Stimulated activated naive CD4-positive, alpha-beta T cell treated with Interleukin-2 at 50 U/mL for 16 hours (primary cell): Measurements from ENCODE around the gene PDLIM5.

Experiments used
- DNase-seq: peaks from one replicate; lab custom pipeline; 2025; lab: John Stamatoyannopoulos, UW

PDLIM5 gene

GRCh38 chr4:94559351-94559806 lies 107.6 kb downstream of the PDLIM5 start:
- DNase-seq: no peak

DNA sequence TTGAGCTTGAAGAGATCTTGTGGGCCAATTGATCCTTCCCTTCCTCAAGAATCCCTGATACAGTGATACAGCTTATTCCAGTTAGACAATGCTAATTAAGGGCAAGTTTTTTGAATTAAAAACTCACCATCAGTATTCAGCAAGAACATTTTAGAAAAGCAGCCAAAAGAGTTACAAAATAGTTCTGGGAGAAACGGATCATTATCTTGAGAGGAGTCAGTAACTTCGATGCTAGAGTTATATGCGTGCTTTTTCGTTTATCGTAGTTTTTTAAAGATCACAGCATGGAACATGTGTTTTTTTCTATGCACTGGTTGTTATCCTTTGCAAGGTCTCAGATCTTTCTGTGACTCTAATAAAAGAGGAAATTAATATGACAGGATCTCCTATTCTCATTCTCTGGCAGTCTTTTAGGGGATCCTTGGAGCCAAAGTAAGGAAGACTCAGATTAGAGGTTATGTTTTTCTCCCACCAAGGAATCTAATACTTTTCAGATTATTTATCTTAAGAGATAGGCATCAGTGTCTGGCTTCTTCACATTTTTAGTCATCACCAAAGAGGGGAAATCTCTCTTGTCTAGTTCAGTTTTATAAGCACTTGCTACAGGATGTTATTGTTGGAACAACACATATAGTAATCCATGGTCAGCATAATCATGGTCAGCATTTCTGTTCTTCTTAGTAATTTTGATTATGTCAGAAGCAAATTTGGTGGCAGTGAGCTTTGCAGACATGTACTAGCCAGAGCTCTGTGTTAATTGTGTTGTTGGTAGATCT lies 109.7 kb downstream of the PDLIM5 start:
- DNase-seq: no peak

GRCh38 chr4:94562285-94562684 lies 110.5 kb downstream of the PDLIM5 start:
- no peak for DNase-seq

GRCh38 chr4:94564252-94564651 lies 112.5 kb downstream of the PDLIM5 start:
- DNase-seq: no peak

GRCh38 chr4:94566420-94566819 lies 114.7 kb downstream of the PDLIM5 start:
- no peak for DNase-seq

- no peak for DNase-seq
Observed at GRCh38 chr4:94567811-94568210, 116.1 kb downstream of the PDLIM5 start.

DNA sequence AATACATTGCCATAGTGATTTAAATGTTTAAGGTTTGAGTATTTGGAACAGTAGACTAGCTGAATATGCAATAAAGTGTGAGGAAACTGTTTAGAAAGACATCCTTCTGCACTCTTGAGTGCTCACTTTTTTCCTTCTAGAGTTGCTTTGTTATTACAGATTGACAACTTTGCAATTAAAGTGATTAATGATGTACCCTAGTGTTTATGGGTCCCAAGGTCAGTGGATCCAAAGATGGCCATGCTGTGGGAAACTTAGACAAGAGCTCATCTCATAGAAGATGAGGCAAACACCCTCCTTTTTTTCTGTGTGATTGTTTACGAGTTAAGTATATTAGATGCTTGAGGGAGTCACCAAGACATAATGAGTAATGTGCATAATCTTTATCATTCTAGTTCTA lies 118.8 kb downstream of the PDLIM5 start:
- DNase-seq: no peak

- DNase-seq: no peak
Observed at GRCh38 chr4:94571298-94571697, 119.6 kb downstream of the PDLIM5 start.

DNA sequence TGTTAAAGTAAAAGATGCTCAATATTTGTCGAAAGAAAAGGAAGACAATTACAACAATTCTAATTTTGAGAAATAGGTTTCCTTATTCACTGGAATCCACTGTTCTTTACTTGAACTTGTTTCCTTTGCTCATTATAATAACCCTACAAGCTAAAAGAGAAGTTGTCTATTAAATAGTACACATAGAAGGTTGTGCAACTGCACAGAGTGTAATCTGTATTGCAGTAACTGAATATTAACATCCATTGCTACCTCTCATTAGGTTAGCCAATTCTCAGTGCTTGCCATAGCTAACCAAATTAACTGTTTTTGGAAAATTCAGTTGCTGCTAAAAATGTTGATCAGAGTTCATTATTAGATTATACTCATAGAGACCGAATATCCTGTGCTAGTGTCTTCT lies 120.0 kb downstream of the PDLIM5 start:
- no peak for DNase-seq

GRCh38 chr4:94574050-94574449 lies 122.3 kb downstream of the PDLIM5 start:
- DNase-seq: no peak

DNA sequence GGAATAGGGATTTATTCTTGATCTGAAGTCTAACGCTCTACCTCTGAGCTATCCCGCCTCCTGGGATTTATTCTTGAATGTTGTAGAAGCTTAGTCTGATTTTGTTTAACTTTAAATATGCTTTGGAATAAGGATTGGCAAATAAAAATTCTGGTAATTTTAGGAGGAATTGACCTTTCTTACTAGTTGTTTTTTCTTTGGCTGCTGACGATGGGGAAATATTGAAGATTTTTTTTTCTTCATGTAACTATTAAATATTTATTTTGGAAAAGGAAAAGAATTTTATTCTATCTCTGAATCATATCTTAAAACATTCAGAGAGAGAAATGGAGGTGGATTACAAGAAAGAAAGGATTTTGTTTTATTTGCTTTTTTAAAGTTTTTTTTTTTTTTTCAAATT lies 122.9 kb downstream of the PDLIM5 start:
- DNase-seq: no peak

GRCh38 chr4:94575652-94576051 lies 123.9 kb downstream of the PDLIM5 start:
- DNase-seq: no peak

DNA sequence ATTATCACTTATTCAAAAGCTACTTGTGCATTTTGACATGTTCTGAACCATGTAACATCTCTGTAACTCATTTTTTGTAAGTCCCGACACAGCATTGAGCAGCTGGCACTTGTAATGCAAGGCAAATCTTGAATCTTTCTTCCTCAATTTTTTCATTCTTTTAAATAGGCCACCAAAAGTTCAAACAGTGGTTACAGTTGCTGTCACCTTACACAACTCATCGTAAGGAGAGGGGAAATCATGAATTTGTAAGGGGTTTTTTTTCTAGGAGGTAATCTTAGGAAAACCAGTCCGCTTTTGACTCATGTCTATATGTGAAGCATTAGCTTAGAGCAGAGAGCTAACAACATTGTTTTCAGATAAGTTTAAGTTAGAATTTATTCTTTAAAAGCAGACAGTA lies 124.5 kb downstream of the PDLIM5 start:
- no peak for DNase-seq

GRCh38 chr4:94577136-94577535 lies 125.4 kb downstream of the PDLIM5 start:
- no peak for DNase-seq

DNA sequence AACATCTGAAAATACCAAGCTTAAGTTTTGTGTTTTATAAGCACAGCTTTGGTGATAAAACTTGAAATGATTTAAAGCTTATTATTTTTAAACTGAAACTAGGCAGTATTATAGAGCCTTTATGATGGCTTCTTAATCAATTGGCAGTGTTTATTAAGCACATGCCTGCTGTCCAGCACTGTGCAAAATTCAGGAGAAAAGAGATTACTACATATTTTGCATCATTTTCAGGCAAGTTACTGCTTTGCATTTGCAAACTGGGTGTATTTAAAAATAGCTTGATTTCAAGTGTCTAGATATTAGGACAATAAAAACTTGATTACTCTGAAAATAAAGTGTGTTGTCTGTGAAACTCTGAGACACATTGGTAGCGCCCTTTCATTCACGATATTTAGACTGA lies 126.5 kb downstream of the PDLIM5 start:
- DNase-seq: no peak

DNA sequence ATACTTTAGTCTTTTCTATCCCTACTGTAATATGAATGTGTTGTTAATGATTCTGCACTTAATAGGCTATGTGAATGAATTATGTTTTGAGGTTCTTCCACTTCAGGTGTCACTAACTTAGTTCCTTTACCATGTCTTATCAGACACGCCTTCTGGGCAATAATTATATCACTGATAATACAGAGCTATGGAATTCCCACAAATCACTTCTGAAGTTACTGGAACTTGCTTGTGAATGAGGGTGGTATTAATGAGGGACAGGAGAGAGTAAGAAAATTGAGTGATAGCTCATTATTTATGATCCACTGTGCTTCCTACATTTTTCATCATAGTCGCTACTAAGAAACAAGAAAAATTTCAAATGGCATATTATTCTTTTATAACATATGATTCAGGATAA lies 130.0 kb downstream of the PDLIM5 start:
- no peak for DNase-seq

GRCh38 chr4:94582517-94582916 lies 130.8 kb downstream of the PDLIM5 start:
- DNase-seq: no peak

DNA sequence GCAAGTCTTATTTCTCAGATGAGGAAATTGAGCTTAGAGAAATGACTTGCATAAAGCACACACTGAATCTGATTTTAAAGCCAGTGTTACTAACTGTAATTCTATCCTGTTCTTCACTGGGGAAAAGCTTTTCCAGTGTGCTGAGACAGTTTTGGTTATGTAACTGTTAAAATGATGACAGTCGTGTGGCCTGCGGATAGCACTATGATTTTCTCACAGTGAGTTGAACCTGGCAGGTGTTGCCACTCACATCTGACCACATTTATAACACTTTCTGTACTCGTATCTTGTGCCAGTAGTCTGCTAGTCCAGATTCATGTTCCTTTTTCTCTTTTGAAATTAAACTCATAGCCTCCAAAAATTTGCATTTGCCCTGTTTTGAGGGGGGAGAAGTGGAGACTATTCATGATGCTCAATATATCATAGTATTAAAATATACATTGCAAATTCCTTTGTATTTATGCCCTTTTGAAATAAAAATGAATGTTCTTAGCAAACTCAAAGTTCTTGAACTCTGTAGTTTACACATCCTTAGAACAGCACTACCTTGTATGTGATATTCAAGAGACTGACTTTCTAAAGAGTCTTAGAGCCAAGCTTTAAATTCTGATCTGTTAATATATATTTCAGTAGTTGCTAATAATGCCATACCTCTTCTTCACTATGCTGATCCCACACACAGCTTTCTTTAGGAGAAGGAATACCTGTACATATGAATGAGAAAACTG lies 132.3 kb downstream of the PDLIM5 start:
- no peak for DNase-seq

GRCh38 chr4:94588896-94589693 lies 137.4 kb downstream of the PDLIM5 start:
- DNase-seq: no peak

GRCh38 chr4:94590493-94590892 lies 138.8 kb downstream of the PDLIM5 start:
- no peak for DNase-seq

DNA sequence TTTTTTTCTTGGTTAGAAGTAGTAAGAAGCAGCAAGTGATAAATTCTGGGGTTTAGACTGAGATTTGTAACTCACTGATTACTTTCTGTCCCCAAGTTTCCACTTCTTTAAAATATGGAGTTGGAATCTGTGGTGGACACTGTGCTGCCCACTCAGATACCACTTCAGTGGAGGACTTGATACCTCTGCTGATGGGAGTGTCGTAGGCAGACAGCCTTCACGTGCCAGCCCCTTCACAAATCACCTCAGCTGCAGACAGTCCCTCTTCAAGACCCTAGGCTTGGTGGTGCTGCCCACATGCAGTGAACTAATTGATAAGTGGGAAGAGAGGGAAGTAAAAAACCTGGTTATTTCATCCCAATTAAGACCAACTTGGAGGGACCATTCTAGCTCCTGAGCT lies 139.5 kb downstream of the PDLIM5 start:
- no peak for DNase-seq

- no peak for DNase-seq
Observed at GRCh38 chr4:94595013-94595412, 143.3 kb downstream of the PDLIM5 start.
